Tibial nerve (tissue), 4 donors: ENCODE results near the gene SH3RF3. TPM values are rescaled to one million over a fixed set of nuclear protein-coding genes. Genes with fewer than 3 reads are reported as not detected.

Experiments
- DNase-seq, 2 donors: peaks; one replicate each; pipeline ENCODE4 v3.0.0-alpha.2; 2019; ENCODE audit warnings: low spot score in 2 of 2
- H3K27ac ChIP-seq, 4 donors: fragments of 200-600 bp; sonication (generic) in 3 of 4; one replicate each; pipeline ENCODE4 v1.5.1; 2017 to 2019; ENCODE audit warnings: mild to moderate bottlenecking in 1 of 4
- H3K27me3 ChIP-seq, 2 donors: fragments of 200-600 bp; sonication (generic) in 1 of 2; one replicate each; pipeline versions ENCODE4 v1.5.1 to v1.6.0; 2017 to 2019
- H3K36me3 ChIP-seq, 3 donors: fragments of 200-600 bp; sonication (generic); one replicate each; pipeline ENCODE4 v1.5.1; 2018 to 2019
- H3K4me1 ChIP-seq, 4 donors: fragments of 200-600 bp; sonication (generic) in 3 of 4; one replicate each; pipeline ENCODE4 v1.5.1; 2017 to 2019
- H3K4me3 ChIP-seq, 4 donors: fragments of 200-600 bp; sonication (generic) in 3 of 4; one replicate each; pipeline ENCODE4 v1.5.1; 2017 to 2019; ENCODE audit warnings: mild to moderate bottlenecking in 1 of 4, moderate library complexity in 1 of 4
- H3K9me3 ChIP-seq, 4 donors: fragments of 200-600 bp; sonication (generic) in 3 of 4; one replicate each; pipeline ENCODE4 v1.5.1; 2017 to 2019
- CTCF ChIP-seq, 5 experiments: fragments of 200-600 bp in 3 of 5; fragments of 450-650 bp in 2 of 5; sonication (generic) in 3 of 5; IDR thresholded peaks; one replicate each; pipeline ENCODE4 v1.5.1; 2016 to 2019; ENCODE audit warnings: antibody characterized with exemption in 5 of 5, mild to moderate bottlenecking in 3 of 5, moderate library complexity in 2 of 5
- EP300 ChIP-seq, 2 donors: sonication (generic); formaldehyde crosslinking; IDR thresholded peaks; one replicate each; pipeline ENCODE4 v1.6.1; 2017; ENCODE audit warnings: antibody characterized with exemption in 2 of 2, mild to moderate bottlenecking in 1 of 2
- POLR2A ChIP-seq, 2 donors: fragments of 450-650 bp; IDR thresholded peaks; one replicate each; pipeline ENCODE4 v1.6.1; 2017; ENCODE audit warnings: antibody characterized with exemption in 2 of 2, mild to moderate bottlenecking in 2 of 2, moderate library complexity in 2 of 2
- WGBS, 2 donors: methylation state at CpG; one replicate each; pipeline ENCODE4 v1.1.5; 2018; 5-methylcytosine and 5-hydroxymethylcytosine counted together
- total RNA-seq, 4 donors: library from RNA; depleted of rRNA; stranded (reverse); fragments of >200 nt; gene quantifications; one replicate each; pipeline ENCODE4 v1.1.0, GENCODE V29; 2016

SH3RF3 gene
- total RNA-seq, 4 donors from 2014 or later = 6.9 to 18.0 (median 11.4) TPM

GRCh38 chr2:109440499-109441156, 311.6 kb downstream of the SH3RF3 start:
- H3K9me3 ChIP-seq = peaks cover 0 to 44% (median 6%) of the 10 kb centered on the region in 4 donors

GRCh38 chr2:109442715-109443319, 313.8 kb downstream of the SH3RF3 start:
- H3K27ac ChIP-seq = no peak overlapping the region
- H3K27me3 ChIP-seq = no peaks in the 10 kb centered on the region
- H3K4me1 ChIP-seq = peaks cover 0 to 21% (median 10%) of the 10 kb centered on the region in 4 donors
- H3K4me3 ChIP-seq = no peak overlapping the region
- WGBS, 2 donors = 92 to 95% methylated on average over 2 of the region's 2 CpGs
- no peak for TF ChIP-seq CTCF (IDR thresholded peaks at IDR 0.05)
- no peak for TF ChIP-seq POLR2A (IDR thresholded peaks at IDR 0.05)
- TF ChIP-seq EP300 (IDR thresholded peaks at IDR 0.05) = no peak
- H3K36me3 ChIP-seq = peaks cover 0 to 10% (median 0%) of the 10 kb centered on the region in 3 donors
- peaks cover 0 to 44% (median 6%) of the 10 kb centered on the region in 4 donors for H3K9me3 ChIP-seq
- no peak for DNase-seq

More at GRCh38 chr2:109440499-109441156, 311.6 kb downstream of the SH3RF3 start:
- H3K4me1 ChIP-seq = peaks cover 0 to 19% (median 4%) of the 10 kb centered on the region in 4 donors
- no peak for TF ChIP-seq CTCF (IDR thresholded peaks at IDR 0.05)
- TF ChIP-seq POLR2A (IDR thresholded peaks at IDR 0.05) = no peak
- no peak for TF ChIP-seq EP300 (IDR thresholded peaks at IDR 0.05)
- peaks cover 0 to 16% (median 0%) of the 10 kb centered on the region in 3 donors for H3K36me3 ChIP-seq
- H3K4me3 ChIP-seq = no peak overlapping the region
- H3K27me3 ChIP-seq = no peaks in the 10 kb centered on the region
- WGBS, 2 donors = 83 to 89% methylated on average over 4 of the region's 4 CpGs
- no peak for DNase-seq
- H3K27ac ChIP-seq = no peak overlapping the region

- Histone ChIP-seq H3K36me3 (peaks cover 0 to 15% (median 0%) of the 10 kb centered on the region in 3 donors), H3K4me3 (no peak overlapping the region), H3K27ac (no peak overlapping the region), H3K27me3 (no peaks in the 10 kb centered on the region), H3K9me3 (peaks cover 0 to 44% (median 6%) of the 10 kb centered on the region in 4 donors), H3K4me1 (peaks cover 0 to 25% (median 9%) of the 10 kb centered on the region in 4 donors)
- TF ChIP-seq POLR2A (IDR thresholded peaks at IDR 0.05) (no peak), CTCF (IDR thresholded peaks at IDR 0.05) (no peak), EP300 (IDR thresholded peaks at IDR 0.05) (no peak)
- no peak for DNase-seq
These were observed 315.9 kb downstream of the SH3RF3 start for GRCh38 chr2:109444916-109445315.

- Histone ChIP-seq H3K36me3 (peaks cover 0 to 10% (median 0%) of the 10 kb centered on the region in 3 donors), H3K4me1 (peaks cover 0 to 25% (median 9%) of the 10 kb centered on the region in 4 donors), H3K27me3 (no peaks in the 10 kb centered on the region), H3K9me3 (peaks cover 0 to 33% (median 4%) of the 10 kb centered on the region in 4 donors), H3K27ac (peak overlapping the region in 2 of 4 donors; percentile 56 to 70), H3K4me3 (no peak overlapping the region)
- DNase-seq = no peak
- 65 to 67% methylated on average over 11 to 20 of the region's 20 CpGs for WGBS, 2 donors
- no peak for TF ChIP-seq POLR2A (IDR thresholded peaks at IDR 0.05)
- no peak for TF ChIP-seq CTCF (IDR thresholded peaks at IDR 0.05)
- no peak for TF ChIP-seq EP300 (IDR thresholded peaks at IDR 0.05)
These were observed 317.5 kb downstream of the SH3RF3 start for GRCh38 chr2:109446278-109447131.
